ENCODE results near the gene ARHGAP15.

Gene ARHGAP15

DNA sequence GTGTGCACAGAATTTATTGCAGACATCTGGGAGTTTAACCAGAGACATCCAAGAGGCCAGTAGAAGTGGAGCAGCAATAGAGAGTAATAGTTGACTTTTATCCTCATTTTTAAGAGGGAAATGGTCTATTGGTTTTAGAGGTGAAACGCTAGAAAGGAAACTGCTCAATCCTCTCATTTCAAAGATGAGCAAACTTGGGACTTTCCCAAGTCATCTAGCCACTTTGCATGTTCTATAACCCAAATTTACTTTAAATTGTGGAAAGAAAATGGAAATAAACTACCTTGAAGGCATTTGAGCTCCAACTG is 601.7 kb downstream of the ARHGAP15 start:
- DNase-seq (ENCODE audit: low spot score) = no peak
- Histone ChIP-seq H4K91ac (ENCODE audit: low read depth, low read length, poor library complexity) (no peak overlapping the region), H2BK5ac (ENCODE audit: low read length) (no peak overlapping the region), H2AFZ (ENCODE audit: low read length) (no peak overlapping the region), H3K36me3 (replicated peaks in 1 of 2; ENCODE audit: control insufficient read depth in 2 of 2, insufficient read depth in 2 of 2, low read length in 2 of 2) (no peaks in the 10 kb centered on the region), H3K27ac (replicated peaks; ENCODE audit: low read length) (no peak overlapping the region), H3K4me3 (ENCODE audit: low read length in 2 of 2) (no peak overlapping the region), H3K23ac (ENCODE audit: low read depth, low read length, poor library complexity) (no peak overlapping the region), H2BK12ac (ENCODE audit: low read length) (no peak overlapping the region), H3K4ac (ENCODE audit: low read length) (no peak overlapping the region), H3K9me3 (replicated peaks in 1 of 2; ENCODE audit: control insufficient read depth in 2 of 2, insufficient read depth in 1 of 2, low read depth in 1 of 2, low read length in 2 of 2) (no peaks in the 10 kb centered on the region), H3K9ac (ENCODE audit: low read depth, low read length, poor library complexity) (no peak overlapping the region), H3K4me2 (ENCODE audit: insufficient read depth, low read length, poor library complexity, severe bottlenecking) (no peak overlapping the region), H3K4me1 (ENCODE audit: control insufficient read depth in 2 of 2, insufficient read depth in 1 of 2, low read depth in 1 of 2, low read length in 2 of 2) (no peaks in the 10 kb centered on the region), H3K79me1 (ENCODE audit: low read depth, low read length) (no peaks in the 10 kb centered on the region), H3K14ac (ENCODE audit: low read length) (no peak overlapping the region), H3K27me3 (ENCODE audit: control insufficient read depth in 3 of 3, insufficient read depth in 3 of 3, low read depth in 1 of 3, low read length in 3 of 3) (no peaks in the 10 kb centered on the region), H4K8ac (ENCODE audit: low read depth, low read length) (no peak overlapping the region), H3K18ac (ENCODE audit: low read length) (no peak overlapping the region), H2AK5ac (ENCODE audit: low read depth, low read length) (no peak overlapping the region), H2BK15ac (ENCODE audit: low read length) (no peak overlapping the region), H2BK120ac (ENCODE audit: low read depth, low read length) (no peak overlapping the region)
- no CpG with 5 or more reads among the region's 1 CpG for WGBS, 2 donors (ENCODE audit: extremely low coverage in 2 of 2, insufficient read length in 2 of 2, insufficient replicate concordance in 1 of 2)

DNA sequence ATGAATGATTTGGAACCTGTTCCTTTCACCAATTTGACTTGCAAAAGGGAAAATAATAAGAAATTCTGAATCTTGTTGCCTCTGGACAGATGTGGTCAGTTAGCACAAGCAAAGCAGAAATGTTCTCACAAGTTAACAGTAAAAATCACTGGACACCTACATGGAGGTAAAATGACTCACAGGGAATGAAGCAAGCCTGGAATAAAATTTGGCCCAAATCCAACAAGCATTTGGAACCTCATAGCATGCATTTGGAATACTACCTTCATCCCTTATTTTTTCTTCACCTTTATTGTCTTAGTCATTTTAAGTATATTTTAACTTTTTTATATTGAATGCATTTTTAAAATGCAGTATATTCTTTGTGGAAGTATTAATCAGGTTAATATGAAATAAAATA is 602.9 kb downstream of the ARHGAP15 start:
- H2BK15ac ChIP-seq (ENCODE audit: low read length) = no peak overlapping the region
- H3K4me2 ChIP-seq (ENCODE audit: insufficient read depth, low read length, poor library complexity, severe bottlenecking) = no peak overlapping the region
- no peak overlapping the region for H2BK12ac ChIP-seq (ENCODE audit: low read length)
- H3K4ac ChIP-seq (ENCODE audit: low read length) = no peak overlapping the region
- no peaks in the 10 kb centered on the region for H3K36me3 ChIP-seq (replicated peaks in 1 of 2; ENCODE audit: control insufficient read depth in 2 of 2, insufficient read depth in 2 of 2, low read length in 2 of 2)
- H3K27ac ChIP-seq (replicated peaks; ENCODE audit: low read length) = no peak overlapping the region
- no peak for DNase-seq (ENCODE audit: low spot score)
- no peaks in the 10 kb centered on the region for H3K79me1 ChIP-seq (ENCODE audit: low read depth, low read length)
- H2BK120ac ChIP-seq (ENCODE audit: low read depth, low read length) = no peak overlapping the region
- H3K9me3 ChIP-seq (replicated peaks in 1 of 2; ENCODE audit: control insufficient read depth in 2 of 2, insufficient read depth in 1 of 2, low read depth in 1 of 2, low read length in 2 of 2) = no peaks in the 10 kb centered on the region
- no peak overlapping the region for H2BK5ac ChIP-seq (ENCODE audit: low read length)
- no peaks in the 10 kb centered on the region for H3K27me3 ChIP-seq (ENCODE audit: control insufficient read depth in 3 of 3, insufficient read depth in 3 of 3, low read depth in 1 of 3, low read length in 3 of 3)
- no peak overlapping the region for H3K23ac ChIP-seq (ENCODE audit: low read depth, low read length, poor library complexity)
- no peak overlapping the region for H2AFZ ChIP-seq (ENCODE audit: low read length)
- H2AK5ac ChIP-seq (ENCODE audit: low read depth, low read length) = no peak overlapping the region
- no peak overlapping the region for H3K9ac ChIP-seq (ENCODE audit: low read depth, low read length, poor library complexity)
- no peak overlapping the region for H3K18ac ChIP-seq (ENCODE audit: low read length)
- no peak overlapping the region for H3K14ac ChIP-seq (ENCODE audit: low read length)
- no peak overlapping the region for H3K4me3 ChIP-seq (ENCODE audit: low read length in 2 of 2)
- H3K4me1 ChIP-seq (ENCODE audit: control insufficient read depth in 2 of 2, insufficient read depth in 1 of 2, low read depth in 1 of 2, low read length in 2 of 2) = no peaks in the 10 kb centered on the region
- no peak overlapping the region for H4K8ac ChIP-seq (ENCODE audit: low read depth, low read length)
- H4K91ac ChIP-seq (ENCODE audit: low read depth, low read length, poor library complexity) = no peak overlapping the region

DNA sequence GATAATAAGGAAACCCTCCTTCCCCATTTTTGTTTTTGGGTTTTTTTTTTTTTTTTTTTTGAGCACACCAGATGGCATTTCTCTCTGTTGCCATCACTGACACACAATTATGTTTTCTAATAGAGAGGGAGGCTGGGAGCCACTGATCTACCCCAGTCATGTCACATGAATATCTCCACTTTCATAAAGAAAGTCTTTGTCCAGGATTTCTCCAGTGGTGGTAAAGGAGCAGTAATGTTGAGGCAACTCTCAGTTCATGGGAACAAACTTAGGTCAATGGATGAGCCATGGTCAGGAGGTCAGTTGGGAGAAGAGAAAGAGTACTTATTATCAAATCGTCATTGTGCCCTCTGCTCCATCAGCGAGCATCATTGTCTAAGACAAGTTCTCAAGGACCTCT is 603.7 kb downstream of the ARHGAP15 start:
- DNase-seq (ENCODE audit: low spot score) = no peak
- Histone ChIP-seq H3K27ac (replicated peaks; ENCODE audit: low read length) (no peak overlapping the region), H3K14ac (ENCODE audit: low read length) (no peak overlapping the region), H3K36me3 (replicated peaks in 1 of 2; ENCODE audit: control insufficient read depth in 2 of 2, insufficient read depth in 2 of 2, low read length in 2 of 2) (no peaks in the 10 kb centered on the region), H2BK15ac (ENCODE audit: low read length) (no peak overlapping the region), H2AK5ac (ENCODE audit: low read depth, low read length) (no peak overlapping the region), H2BK120ac (ENCODE audit: low read depth, low read length) (no peak overlapping the region), H3K27me3 (ENCODE audit: control insufficient read depth in 3 of 3, insufficient read depth in 3 of 3, low read depth in 1 of 3, low read length in 3 of 3) (no peaks in the 10 kb centered on the region), H4K91ac (ENCODE audit: low read depth, low read length, poor library complexity) (no peak overlapping the region), H3K18ac (ENCODE audit: low read length) (no peak overlapping the region), H3K9ac (ENCODE audit: low read depth, low read length, poor library complexity) (no peak overlapping the region), H3K4ac (ENCODE audit: low read length) (no peak overlapping the region), H2BK5ac (ENCODE audit: low read length) (no peak overlapping the region), H3K4me3 (ENCODE audit: low read length in 2 of 2) (no peak overlapping the region), H2BK12ac (ENCODE audit: low read length) (no peak overlapping the region), H3K4me1 (ENCODE audit: control insufficient read depth in 2 of 2, insufficient read depth in 1 of 2, low read depth in 1 of 2, low read length in 2 of 2) (no peaks in the 10 kb centered on the region), H2AFZ (ENCODE audit: low read length) (no peak overlapping the region), H3K79me1 (ENCODE audit: low read depth, low read length) (no peaks in the 10 kb centered on the region), H4K8ac (ENCODE audit: low read depth, low read length) (no peak overlapping the region), H3K9me3 (replicated peaks in 1 of 2; ENCODE audit: control insufficient read depth in 2 of 2, insufficient read depth in 1 of 2, low read depth in 1 of 2, low read length in 2 of 2) (no peaks in the 10 kb centered on the region), H3K4me2 (ENCODE audit: insufficient read depth, low read length, poor library complexity, severe bottlenecking) (no peak overlapping the region), H3K23ac (ENCODE audit: low read depth, low read length, poor library complexity) (no peak overlapping the region)
- no CpG with 5 or more reads among the region's 2 CpGs for WGBS, 2 donors (ENCODE audit: extremely low coverage in 2 of 2, insufficient read length in 2 of 2, insufficient replicate concordance in 1 of 2)

DNA sequence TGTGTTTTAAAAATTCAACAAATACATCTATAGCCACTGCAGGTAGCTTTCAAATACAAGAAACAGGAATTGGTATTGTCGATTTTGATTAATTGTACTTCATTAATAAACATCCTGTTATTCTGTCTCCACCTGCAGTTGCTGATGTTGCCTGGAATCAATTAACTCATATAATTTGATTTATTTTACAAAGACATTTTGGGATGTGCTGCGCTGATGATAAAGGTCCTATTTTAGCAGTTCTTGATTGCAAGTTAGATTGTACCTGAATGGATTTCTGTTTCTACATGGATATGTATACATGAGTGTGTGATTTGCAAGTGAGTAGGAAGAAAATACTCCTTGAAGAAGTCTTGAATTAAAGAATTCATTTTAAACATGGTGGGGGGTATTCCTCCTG is 605.3 kb downstream of the ARHGAP15 start:
- H4K91ac ChIP-seq (ENCODE audit: low read depth, low read length, poor library complexity) = no peak overlapping the region
- H2AFZ ChIP-seq (ENCODE audit: low read length) = no peak overlapping the region
- no peaks in the 10 kb centered on the region for H3K79me1 ChIP-seq (ENCODE audit: low read depth, low read length)
- no peak overlapping the region for H2BK120ac ChIP-seq (ENCODE audit: low read depth, low read length)
- H3K27me3 ChIP-seq (ENCODE audit: control insufficient read depth in 3 of 3, insufficient read depth in 3 of 3, low read depth in 1 of 3, low read length in 3 of 3) = no peaks in the 10 kb centered on the region
- no peak overlapping the region for H3K9ac ChIP-seq (ENCODE audit: low read depth, low read length, poor library complexity)
- no peak overlapping the region for H2AK5ac ChIP-seq (ENCODE audit: low read depth, low read length)
- no peaks in the 10 kb centered on the region for H3K9me3 ChIP-seq (replicated peaks in 1 of 2; ENCODE audit: control insufficient read depth in 2 of 2, insufficient read depth in 1 of 2, low read depth in 1 of 2, low read length in 2 of 2)
- no peak overlapping the region for H2BK12ac ChIP-seq (ENCODE audit: low read length)
- no peak overlapping the region for H3K23ac ChIP-seq (ENCODE audit: low read depth, low read length, poor library complexity)
- H3K4ac ChIP-seq (ENCODE audit: low read length) = no peak overlapping the region
- no peaks in the 10 kb centered on the region for H3K36me3 ChIP-seq (replicated peaks in 1 of 2; ENCODE audit: control insufficient read depth in 2 of 2, insufficient read depth in 2 of 2, low read length in 2 of 2)
- no peak overlapping the region for H2BK5ac ChIP-seq (ENCODE audit: low read length)
- no peaks in the 10 kb centered on the region for H3K4me1 ChIP-seq (ENCODE audit: control insufficient read depth in 2 of 2, insufficient read depth in 1 of 2, low read depth in 1 of 2, low read length in 2 of 2)
- no peak overlapping the region for H3K27ac ChIP-seq (replicated peaks; ENCODE audit: low read length)
- H3K4me2 ChIP-seq (ENCODE audit: insufficient read depth, low read length, poor library complexity, severe bottlenecking) = no peak overlapping the region
- H3K14ac ChIP-seq (ENCODE audit: low read length) = no peak overlapping the region
- DNase-seq (ENCODE audit: low spot score) = no peak
- H3K4me3 ChIP-seq (ENCODE audit: low read length in 2 of 2) = no peak overlapping the region
- no CpG with 5 or more reads among the region's 2 CpGs for WGBS, 2 donors (ENCODE audit: extremely low coverage in 2 of 2, insufficient read length in 2 of 2, insufficient replicate concordance in 1 of 2)
- H3K18ac ChIP-seq (ENCODE audit: low read length) = no peak overlapping the region
- H4K8ac ChIP-seq (ENCODE audit: low read depth, low read length) = no peak overlapping the region
- no peak overlapping the region for H2BK15ac ChIP-seq (ENCODE audit: low read length)
